Activated CD4-positive, alpha-beta T cell treated with anti-CD3 and anti-CD28 coated beads, Interleukin-2, amount 10 ng/mL, durations not matched to agents 24 days and 14 days (primary cell): Measurements from ENCODE around the gene CYREN. TPM values are rescaled to one million over a fixed set of nuclear protein-coding genes. Genes with fewer than 3 reads are reported as not detected.

ENCODE experiments used
- DNase-seq: peaks from one replicate; pipeline ENCODE4 v3.0.0; 2022
- H3K27ac Mint-ChIP-seq: one replicate; pipeline ENCODE4 v1.8.0; 2022; ENCODE audit warnings: mild to moderate bottlenecking, mixed read lengths
- H3K27me3 Mint-ChIP-seq: one replicate; pipeline ENCODE4 v1.8.0; 2022; ENCODE audit warnings: mixed read lengths
- H3K36me3 Mint-ChIP-seq: one replicate; pipeline ENCODE4 v1.8.0; 2022; ENCODE audit warnings: low read depth, mild to moderate bottlenecking, mixed read lengths
- H3K4me1 Mint-ChIP-seq: one replicate; pipeline ENCODE4 v1.8.0; 2021; ENCODE audit warnings: mixed read lengths
- H3K4me3 Mint-ChIP-seq: one replicate; pipeline ENCODE4 v1.8.0; 2022; ENCODE audit warnings: mild to moderate bottlenecking, moderate library complexity, mixed read lengths
- H3K9me3 Mint-ChIP-seq: one replicate; pipeline ENCODE4 v1.8.0; 2021; ENCODE audit warnings: mixed read lengths
- intact Hi-C: fragments of 100-400 bp; cut with micrococcal nuclease; formaldehyde crosslinking; loops from one replicate; pipeline ENCODE4 v1.15.1; 2023
- total RNA-seq: library from RNA; stranded (reverse); gene quantifications from 2 replicates; pipeline ENCODE4 v1.2.3, GENCODE V29; 2022

Gene CYREN
- total RNA-seq, 1 donor from 2014 or later = 55.1 TPM

DNA sequence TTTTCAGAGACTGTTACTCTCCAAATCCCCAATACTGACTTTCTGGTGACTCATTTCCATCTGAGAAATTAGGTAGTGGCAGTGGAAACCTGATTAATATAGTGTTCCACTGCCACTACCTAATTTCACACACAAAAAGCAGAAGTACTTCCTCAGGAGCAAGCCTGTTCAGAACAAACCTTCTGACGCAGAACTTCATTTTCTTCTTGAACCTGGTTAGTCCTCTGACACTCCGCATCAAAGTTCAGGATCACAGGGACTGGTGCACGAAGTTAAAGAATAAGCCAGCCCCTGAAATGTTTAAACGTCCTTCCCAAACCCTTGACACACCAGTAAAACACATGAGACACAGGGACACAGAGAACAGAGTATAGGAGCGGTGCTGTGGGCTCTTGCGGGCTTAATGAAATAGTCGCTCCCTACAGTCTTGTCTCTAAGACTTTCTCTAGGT lies 36.5 kb upstream of the CYREN start:
- H3K27ac Mint-ChIP-seq = peak overlapping the region; percentile 48
- H3K4me1 Mint-ChIP-seq = peaks cover 45% of the 10 kb centered on the region
- no peak overlapping the region for H3K4me3 Mint-ChIP-seq
- no peaks in the 10 kb centered on the region for H3K27me3 Mint-ChIP-seq
- no peaks in the 10 kb centered on the region for H3K9me3 Mint-ChIP-seq
- DNase-seq = no peak
- peaks cover 37% of the 10 kb centered on the region for H3K36me3 Mint-ChIP-seq
- intact Hi-C loops = no loop called here

DNA sequence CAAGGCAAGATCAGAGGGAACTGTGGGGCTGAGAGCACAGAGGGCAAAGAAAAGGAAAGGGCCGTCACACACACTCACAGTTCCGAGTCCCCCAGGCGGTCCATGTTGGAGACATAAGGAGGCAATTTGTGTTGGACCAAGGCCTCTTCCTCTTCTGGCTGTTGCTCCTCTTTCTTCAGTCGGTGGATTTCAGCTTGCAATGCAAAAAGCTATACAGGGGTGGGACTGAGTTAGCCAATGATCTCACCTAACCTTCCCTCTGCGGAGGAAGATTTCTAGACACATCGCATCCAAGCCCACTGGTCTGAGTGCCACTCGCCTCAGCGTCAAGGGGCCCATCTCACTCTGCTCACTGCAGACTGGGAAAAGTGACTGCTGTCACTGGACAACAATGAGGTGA lies 35.3 kb upstream of the CYREN start:
- Mint-ChIP-seq H3K4me1 (peaks cover 43% of the 10 kb centered on the region), H3K27me3 (no peaks in the 10 kb centered on the region), H3K36me3 (peaks cover 44% of the 10 kb centered on the region), H3K27ac (no peak overlapping the region), H3K4me3 (no peak overlapping the region), H3K9me3 (no peaks in the 10 kb centered on the region)
- DNase-seq = no peak
- intact Hi-C loops = no loop called here

- Mint-ChIP-seq H3K4me1 (peaks cover 35% of the 10 kb centered on the region), H3K9me3 (no peaks in the 10 kb centered on the region), H3K27me3 (no peaks in the 10 kb centered on the region), H3K36me3 (peaks cover 44% of the 10 kb centered on the region), H3K27ac (no peak overlapping the region), H3K4me3 (no peak overlapping the region)
- intact Hi-C loops = no loop called here
- DNase-seq = no peak
These were observed 34.4 kb upstream of the CYREN start for GRCh38 chr7:135204876-135205275.

- no peak overlapping the region for H3K27ac Mint-ChIP-seq
- intact Hi-C loops = no loop called here
- no peaks in the 10 kb centered on the region for H3K27me3 Mint-ChIP-seq
- no peaks in the 10 kb centered on the region for H3K9me3 Mint-ChIP-seq
- peaks cover 49% of the 10 kb centered on the region for H3K36me3 Mint-ChIP-seq
- no peak for DNase-seq
- no peak overlapping the region for H3K4me3 Mint-ChIP-seq
- H3K4me1 Mint-ChIP-seq = peaks cover 34% of the 10 kb centered on the region
These were observed 33.8 kb upstream of the CYREN start for GRCh38 chr7:135204341-135204749.

- Mint-ChIP-seq H3K4me3 (no peak overlapping the region), H3K27me3 (no peaks in the 10 kb centered on the region), H3K9me3 (no peaks in the 10 kb centered on the region), H3K4me1 (peaks cover 26% of the 10 kb centered on the region), H3K36me3 (peaks cover 55% of the 10 kb centered on the region), H3K27ac (no peak overlapping the region)
- no peak for DNase-seq
- intact Hi-C loops = no loop called here
These were observed 30.8 kb upstream of the CYREN start for GRCh38 chr7:135201350-135201749.

GRCh38 chr7:135200821-135201331 lies 30.4 kb upstream of the CYREN start:
- peaks cover 51% of the 10 kb centered on the region for H3K36me3 Mint-ChIP-seq
- H3K27ac Mint-ChIP-seq = no peak overlapping the region
- H3K4me1 Mint-ChIP-seq = peaks cover 24% of the 10 kb centered on the region
- intact Hi-C loops = no loop called here
- H3K27me3 Mint-ChIP-seq = no peaks in the 10 kb centered on the region
- DNase-seq = no peak
- H3K9me3 Mint-ChIP-seq = no peaks in the 10 kb centered on the region
- no peak overlapping the region for H3K4me3 Mint-ChIP-seq

- Mint-ChIP-seq H3K36me3 (peaks cover 51% of the 10 kb centered on the region), H3K27me3 (no peaks in the 10 kb centered on the region), H3K27ac (no peak overlapping the region), H3K4me3 (no peak overlapping the region), H3K4me1 (peaks cover 20% of the 10 kb centered on the region), H3K9me3 (no peaks in the 10 kb centered on the region)
- intact Hi-C loops = no loop called here
- no peak for DNase-seq
These were observed 28.9 kb upstream of the CYREN start for GRCh38 chr7:135199439-135199838.

- no peaks in the 10 kb centered on the region for H3K27me3 Mint-ChIP-seq
- DNase-seq = no peak
- peaks cover 15% of the 10 kb centered on the region for H3K4me1 Mint-ChIP-seq
- H3K4me3 Mint-ChIP-seq = no peak overlapping the region
- intact Hi-C loops = no loop called here
- H3K36me3 Mint-ChIP-seq = peaks cover 47% of the 10 kb centered on the region
- H3K9me3 Mint-ChIP-seq = no peaks in the 10 kb centered on the region
- peak overlapping the region; percentile 25 for H3K27ac Mint-ChIP-seq
These were observed 27.6 kb upstream of the CYREN start for GRCh38 chr7:135197906-135198655.

- intact Hi-C loops = no loop called here
These were observed 26.8 kb upstream of the CYREN start for GRCh38 chr7:135197343-135197742.

DNA sequence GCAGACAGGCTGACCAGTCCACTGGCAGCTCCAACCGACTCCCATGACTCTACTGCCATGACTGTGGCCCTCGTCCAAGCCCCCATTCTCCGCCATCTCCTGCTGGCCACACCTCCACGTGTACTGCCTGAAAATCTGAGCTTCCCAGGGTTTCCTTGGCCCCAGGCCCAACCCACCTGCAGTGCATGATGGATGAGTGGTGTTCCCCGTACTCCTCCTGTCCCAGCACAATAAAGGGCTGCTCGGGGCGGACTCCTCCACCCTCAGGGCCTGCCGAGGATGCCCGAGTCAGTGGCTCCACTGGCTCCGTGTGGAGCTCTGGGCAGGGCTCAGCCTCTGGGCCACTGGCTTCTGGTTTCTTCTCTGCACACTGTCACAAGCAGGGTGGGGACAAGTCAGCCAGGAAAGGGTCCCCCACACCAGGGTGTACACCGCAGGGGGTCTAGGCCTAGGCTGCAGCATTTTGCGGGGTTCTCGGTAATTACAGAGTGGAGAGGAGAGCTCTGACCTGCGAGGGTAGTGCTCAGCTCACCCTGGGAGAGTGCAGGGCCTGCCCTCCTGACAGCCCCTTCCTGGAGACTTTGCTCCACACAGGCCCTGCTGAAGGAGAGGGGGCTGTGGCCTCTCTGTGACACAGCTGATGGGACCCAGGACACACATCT lies 25.6 kb upstream of the CYREN start:
- Mint-ChIP-seq H3K36me3 (peaks cover 46% of the 10 kb centered on the region), H3K27ac (no peak overlapping the region), H3K27me3 (no peaks in the 10 kb centered on the region), H3K4me1 (peaks cover 8% of the 10 kb centered on the region), H3K4me3 (no peak overlapping the region), H3K9me3 (no peaks in the 10 kb centered on the region)
- DNase-seq = no peak
- intact Hi-C loops = no loop called here

More at GRCh38 chr7:135197343-135197742, 26.8 kb upstream of the CYREN start:
- no peaks in the 10 kb centered on the region for H3K9me3 Mint-ChIP-seq
- no peaks in the 10 kb centered on the region for H3K27me3 Mint-ChIP-seq
- peaks cover 11% of the 10 kb centered on the region for H3K4me1 Mint-ChIP-seq
- no peak overlapping the region for H3K4me3 Mint-ChIP-seq
- no peak overlapping the region for H3K27ac Mint-ChIP-seq
- peaks cover 48% of the 10 kb centered on the region for H3K36me3 Mint-ChIP-seq
- DNase-seq = no peak

- intact Hi-C loops = no loop called here
- DNase-seq = no peak
- Mint-ChIP-seq H3K9me3 (no peaks in the 10 kb centered on the region), H3K27ac (no peak overlapping the region), H3K27me3 (no peaks in the 10 kb centered on the region), H3K36me3 (peaks cover 51% of the 10 kb centered on the region), H3K4me1 (peaks cover 8% of the 10 kb centered on the region), H3K4me3 (no peak overlapping the region)
These were observed 24.6 kb upstream of the CYREN start for GRCh38 chr7:135195156-135195555.

DNA sequence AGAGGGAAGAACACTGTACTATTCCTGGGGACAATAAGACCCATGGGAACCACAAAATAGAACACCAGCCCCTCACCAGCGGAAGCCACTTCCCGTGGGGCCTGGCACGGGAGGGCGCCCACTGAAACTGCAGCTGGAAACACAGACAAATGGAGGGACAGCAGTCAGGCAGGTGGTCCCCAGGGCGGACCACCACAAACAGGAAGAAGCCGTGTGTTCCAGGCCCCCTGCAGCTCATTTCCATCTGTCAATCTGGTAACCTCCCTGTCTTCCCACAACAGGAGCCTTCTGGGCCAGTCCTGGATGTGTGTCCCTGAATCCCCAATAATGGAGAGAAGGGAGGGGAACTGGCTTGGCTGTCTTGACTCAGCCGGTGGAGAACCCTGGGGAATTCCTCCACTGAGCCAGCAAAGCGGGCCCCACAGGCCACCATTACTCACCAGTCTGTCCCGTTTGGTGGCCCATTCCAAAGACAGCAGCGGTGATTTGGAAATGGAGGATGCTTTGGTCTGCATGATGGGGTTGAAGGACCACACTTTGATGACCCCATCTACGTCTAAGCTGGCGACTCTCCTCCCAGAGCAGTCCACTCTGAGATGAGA lies 24.1 kb upstream of the CYREN start:
- intact Hi-C loops = no loop called here
- Mint-ChIP-seq H3K4me3 (no peak overlapping the region), H3K4me1 (peaks cover 8% of the 10 kb centered on the region), H3K27ac (no peak overlapping the region), H3K27me3 (no peaks in the 10 kb centered on the region), H3K9me3 (no peaks in the 10 kb centered on the region), H3K36me3 (peaks cover 53% of the 10 kb centered on the region)
- no peak for DNase-seq

DNA sequence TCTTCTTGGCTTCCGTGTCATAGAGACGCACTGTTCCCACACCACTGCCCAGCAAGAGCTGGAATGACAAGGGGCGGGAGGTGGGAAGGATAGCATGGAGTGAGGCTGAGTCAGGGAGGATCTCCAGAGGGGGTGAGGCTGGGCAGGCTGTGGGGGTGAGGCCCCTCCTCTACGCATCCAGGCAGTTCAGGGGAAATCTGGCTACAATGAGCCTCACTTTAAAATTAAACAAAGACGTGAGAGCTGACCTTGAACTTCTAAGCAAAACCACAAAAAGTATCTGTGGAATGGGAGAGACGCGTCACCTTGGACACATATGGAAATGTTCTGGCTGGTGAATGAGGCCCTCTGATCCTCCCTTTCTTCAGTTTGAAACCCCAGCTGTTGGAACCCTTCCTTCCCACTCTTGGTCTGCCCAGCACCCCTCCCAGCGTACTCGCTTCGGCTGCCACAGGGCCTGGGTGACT lies 23.1 kb upstream of the CYREN start:
- no peaks in the 10 kb centered on the region for H3K9me3 Mint-ChIP-seq
- peak overlapping the region; percentile 10 for H3K27ac Mint-ChIP-seq
- no peak for DNase-seq
- peaks cover 4% of the 10 kb centered on the region for H3K4me1 Mint-ChIP-seq
- H3K27me3 Mint-ChIP-seq = no peaks in the 10 kb centered on the region
- no peak overlapping the region for H3K4me3 Mint-ChIP-seq
- peaks cover 51% of the 10 kb centered on the region for H3K36me3 Mint-ChIP-seq
- intact Hi-C loops = no loop called here
